GM10266 (cell line): ENCODE data around the gene LRRFIP2.
"Not testable (repeated sequence)": the region's sequence is repeated elsewhere in the genome, so short reads cannot be mapped to it uniquely, and the experiment has no call there.

ENCODE experiments used
- DNase-seq: peaks from one replicate; pipeline ENCODE4 v3.0.0; 2012; ENCODE audit errors: extremely low spot score
- CTCF ChIP-seq: IDR thresholded peaks from 2 replicates; pipeline ENCODE4 v1.5.1; 2012; ENCODE audit warnings: mild to moderate bottlenecking, low read depth; ENCODE audit not compliant: control insufficient read depth, insufficient read depth; ENCODE audit errors: missing control alignments

Gene LRRFIP2

DNA sequence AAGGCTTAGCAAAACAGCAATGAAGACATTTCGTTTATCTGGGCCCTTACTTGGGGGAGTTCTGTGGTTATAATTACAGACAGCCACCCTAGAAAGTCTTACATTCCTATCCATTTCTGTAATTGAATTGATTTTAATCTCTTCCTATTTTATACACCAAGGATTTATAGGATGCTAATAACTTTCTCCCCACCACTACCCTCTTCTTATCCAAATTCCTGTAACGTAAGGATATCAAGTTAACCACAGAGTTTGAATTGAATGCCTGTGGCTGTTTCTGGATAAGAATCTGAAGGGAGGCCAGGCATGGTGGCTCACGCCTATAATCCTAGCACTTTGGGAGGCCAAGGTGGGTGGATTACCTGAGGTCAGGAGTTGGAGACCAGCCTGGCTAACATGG lies 102.5 kb downstream of the LRRFIP2 start:
- no peak for DNase-seq
- TF ChIP-seq CTCF = no peak

GRCh38 chr3:37068031-37068430 lies 106.4 kb downstream of the LRRFIP2 start:
- no peak for TF ChIP-seq CTCF
- DNase-seq = no peak

- DNase-seq = no peak
- TF ChIP-seq CTCF = no peak
Measured at GRCh38 chr3:37067577-37067976, 106.8 kb downstream of the LRRFIP2 start.

- DNase-seq = no peak
- TF ChIP-seq CTCF = no peak
Measured at GRCh38 chr3:37064747-37065146, 109.6 kb downstream of the LRRFIP2 start.

DNA sequence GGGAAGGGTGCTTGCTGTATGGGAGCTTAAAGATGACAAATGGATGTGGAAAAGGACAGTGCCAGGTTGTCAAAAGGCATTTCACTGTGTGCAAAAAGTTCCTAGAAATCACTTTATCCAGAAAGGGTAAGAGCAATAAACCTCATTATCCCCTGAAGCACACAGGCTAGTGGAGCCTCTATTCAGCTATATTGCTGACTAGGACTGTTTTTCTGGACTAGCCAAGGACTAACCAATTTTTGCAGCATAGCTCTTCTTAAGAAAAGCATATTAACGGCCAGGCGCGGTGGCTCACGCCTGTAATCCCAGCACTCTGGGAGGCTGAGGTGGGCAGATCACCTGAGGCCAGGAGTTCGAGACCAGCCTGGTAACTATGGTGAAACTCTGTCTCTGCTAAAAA lies 116.3 kb downstream of the LRRFIP2 start:
- no peak for TF ChIP-seq CTCF
- no peak for DNase-seq

GRCh38 chr3:37056826-37057225 lies 117.6 kb downstream of the LRRFIP2 start:
- no peak for TF ChIP-seq CTCF
- no peak for DNase-seq

GRCh38 chr3:37055077-37055476 lies 119.3 kb downstream of the LRRFIP2 start:
- not testable (repeated sequence) for DNase-seq

GRCh38 chr3:37054370-37054769 lies 120.0 kb downstream of the LRRFIP2 start:
- peak; percentile 62 for DNase-seq

More at GRCh38 chr3:37054370-37054769, 120.0 kb downstream of the LRRFIP2 start:
- TF ChIP-seq CTCF = no peak
